HEK293 (cell line): ENCODE measurements around the gene SLC22A12.
A peak's percentile ranks its signal among the peaks of the same experiment; 100 is the strongest.

Source experiments
- GFI1B ChIP-seq: fragments of 450-650 bp; formaldehyde crosslinking; IDR thresholded peaks from 2 replicates; pipeline ENCODE4 v1.5.1; 2016; ENCODE audit warnings: missing biosample characterization, missing genetic modification characterization
- KLF1 ChIP-seq: fragments of 450-650 bp; formaldehyde crosslinking; IDR thresholded peaks from 2 replicates; pipeline ENCODE4 v1.5.1; 2016; ENCODE audit warnings: missing biosample characterization, missing genetic modification characterization
- MYNN ChIP-seq: fragments of 450-650 bp; formaldehyde crosslinking; IDR thresholded peaks from 2 replicates; pipeline ENCODE4 v1.5.1; 2016; ENCODE audit warnings: missing biosample characterization, missing genetic modification characterization, borderline replicate concordance
- PRDM10 ChIP-seq: fragments of 450-650 bp; formaldehyde crosslinking; IDR thresholded peaks from 2 replicates; pipeline ENCODE4 v1.5.1; 2016; ENCODE audit warnings: missing biosample characterization, missing genetic modification characterization
- SCRT2 ChIP-seq: fragments of 450-650 bp; formaldehyde crosslinking; IDR thresholded peaks from 2 replicates; pipeline ENCODE4 v1.5.1; 2016; ENCODE audit warnings: missing biosample characterization, missing genetic modification characterization
- SETDB1 ChIP-seq: IDR thresholded peaks from one replicate; pipeline ENCODE4 v1.6.1; 2017; ENCODE audit warnings: mild to moderate bottlenecking, low read length, moderate library complexity, mixed read lengths; ENCODE audit not compliant: insufficient read length
- SP3 ChIP-seq: fragments of 450-650 bp; formaldehyde crosslinking; IDR thresholded peaks from 2 replicates; pipeline ENCODE4 v1.5.1; 2016; ENCODE audit warnings: missing biosample characterization, missing genetic modification characterization
- ZBTB10 ChIP-seq: fragments of 450-650 bp; formaldehyde crosslinking; IDR thresholded peaks from 2 replicates; pipeline ENCODE4 v1.5.1; 2016; ENCODE audit warnings: missing biosample characterization, missing genetic modification characterization
- ZBTB20 ChIP-seq: fragments of 450-650 bp; formaldehyde crosslinking; IDR thresholded peaks from 2 replicates; pipeline ENCODE4 v1.5.1; 2016; ENCODE audit warnings: missing biosample characterization, missing genetic modification characterization
- ZBTB8A ChIP-seq: fragments of 450-650 bp; formaldehyde crosslinking; IDR thresholded peaks from 2 replicates; pipeline ENCODE4 v1.5.1; 2016; ENCODE audit warnings: missing biosample characterization, missing genetic modification characterization
- ZFHX2 ChIP-seq: fragments of 450-650 bp; formaldehyde crosslinking; conservative IDR thresholded peaks from 2 replicates; pipeline ENCODE4 v1.5.1; 2016; ENCODE audit warnings: missing biosample characterization, missing genetic modification characterization
- ZNF18 ChIP-seq: fragments of 450-650 bp; formaldehyde crosslinking; IDR thresholded peaks from 2 replicates; pipeline ENCODE4 v1.5.1; 2016; ENCODE audit warnings: missing biosample characterization, missing genetic modification characterization
- ZNF19 ChIP-seq: fragments of 450-650 bp; formaldehyde crosslinking; IDR thresholded peaks from 2 replicates; pipeline ENCODE4; 2016; ENCODE audit warnings: missing biosample characterization, missing genetic modification characterization, low read depth
- ZNF202 ChIP-seq: fragments of 450-650 bp; formaldehyde crosslinking; IDR thresholded peaks from 2 replicates; pipeline ENCODE4 v1.5.1; 2016; ENCODE audit warnings: missing biosample characterization, missing genetic modification characterization, borderline replicate concordance
- ZNF211 ChIP-seq: fragments of 450-650 bp; formaldehyde crosslinking; IDR thresholded peaks from 2 replicates; pipeline ENCODE4 v1.5.1; 2016; ENCODE audit warnings: low read depth, missing biosample characterization, missing genetic modification characterization
- ZNF350 ChIP-seq: fragments of 450-650 bp; formaldehyde crosslinking; IDR thresholded peaks from 2 replicates; pipeline ENCODE4 v1.5.0; 2017; ENCODE audit warnings: missing biosample characterization, mild to moderate bottlenecking, missing genetic modification characterization
- ZNF423 ChIP-seq: fragments of 450-650 bp; formaldehyde crosslinking; IDR thresholded peaks from 2 replicates; pipeline ENCODE4 v1.5.1; 2016; ENCODE audit warnings: missing biosample characterization, missing genetic modification characterization
- ZNF48 ChIP-seq: fragments of 450-650 bp; formaldehyde crosslinking; IDR thresholded peaks from 2 replicates; pipeline ENCODE4 v1.5.1; 2016; ENCODE audit warnings: missing biosample characterization, missing genetic modification characterization
- ZNF514 ChIP-seq: fragments of 450-650 bp; formaldehyde crosslinking; IDR thresholded peaks from 2 replicates; pipeline ENCODE4 v1.5.1; 2016; ENCODE audit warnings: missing biosample characterization, missing genetic modification characterization
- ZNF585B ChIP-seq: fragments of 450-650 bp; formaldehyde crosslinking; IDR thresholded peaks from 2 replicates; pipeline ENCODE4 v1.5.1; 2016; ENCODE audit warnings: missing biosample characterization, missing genetic modification characterization
- TF ChIP-seq, protein P1 (sequence below): fragments of 450-650 bp; formaldehyde crosslinking; conservative IDR thresholded peaks from 2 replicates; pipeline ENCODE4 v1.5.1; 2016; ENCODE audit warnings: low read depth, missing biosample characterization, missing genetic modification characterization
- TF ChIP-seq, protein P2 (sequence below): fragments of 450-650 bp; IDR thresholded peaks from 2 replicates; pipeline ENCODE4 v1.5.1; 2018; ENCODE audit warnings: missing biosample characterization, mild to moderate bottlenecking, missing genetic modification characterization
- TF ChIP-seq, protein P3 (sequence below): sonication (generic); formaldehyde crosslinking; IDR thresholded peaks from 2 replicates; pipeline ENCODE4 v1.8.1; 2022; ENCODE audit warnings: mild to moderate bottlenecking, moderate library complexity, missing genetic modification reagents

Gene SLC22A12

DNA sequence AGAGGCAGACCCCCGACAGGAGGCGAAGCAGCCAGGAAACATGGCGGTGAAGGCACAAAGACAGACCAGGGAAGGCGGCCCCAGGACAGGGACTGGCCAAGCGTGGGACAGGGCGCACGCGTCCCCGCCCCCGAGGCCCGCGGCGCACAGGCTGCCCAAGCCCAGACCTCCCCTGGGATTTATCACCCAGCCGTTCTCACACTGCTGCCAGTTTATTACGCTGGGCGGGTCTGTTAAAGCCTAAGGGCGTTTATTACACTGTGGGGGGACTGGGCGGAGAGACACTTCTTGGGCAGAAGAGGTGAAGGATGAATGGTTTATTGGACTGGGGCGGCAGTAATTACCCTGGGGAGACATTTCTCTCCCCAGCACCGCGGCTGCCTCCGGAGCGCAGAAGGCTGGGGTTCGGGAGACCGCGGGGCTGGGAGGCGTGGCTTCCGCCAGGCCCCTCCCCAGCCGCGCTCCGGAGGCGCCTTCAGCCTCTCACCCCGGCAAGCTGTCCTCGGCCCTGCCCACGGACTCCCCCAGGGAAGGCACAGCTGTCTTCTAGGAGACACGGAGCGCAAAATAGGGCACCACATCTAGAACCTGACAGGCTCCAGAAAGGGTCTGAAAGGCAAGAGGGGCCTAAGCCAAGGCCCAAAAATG lies 47.1 kb downstream of the SLC22A12 start (continued):
- TF ChIP-seq, protein P1, sequence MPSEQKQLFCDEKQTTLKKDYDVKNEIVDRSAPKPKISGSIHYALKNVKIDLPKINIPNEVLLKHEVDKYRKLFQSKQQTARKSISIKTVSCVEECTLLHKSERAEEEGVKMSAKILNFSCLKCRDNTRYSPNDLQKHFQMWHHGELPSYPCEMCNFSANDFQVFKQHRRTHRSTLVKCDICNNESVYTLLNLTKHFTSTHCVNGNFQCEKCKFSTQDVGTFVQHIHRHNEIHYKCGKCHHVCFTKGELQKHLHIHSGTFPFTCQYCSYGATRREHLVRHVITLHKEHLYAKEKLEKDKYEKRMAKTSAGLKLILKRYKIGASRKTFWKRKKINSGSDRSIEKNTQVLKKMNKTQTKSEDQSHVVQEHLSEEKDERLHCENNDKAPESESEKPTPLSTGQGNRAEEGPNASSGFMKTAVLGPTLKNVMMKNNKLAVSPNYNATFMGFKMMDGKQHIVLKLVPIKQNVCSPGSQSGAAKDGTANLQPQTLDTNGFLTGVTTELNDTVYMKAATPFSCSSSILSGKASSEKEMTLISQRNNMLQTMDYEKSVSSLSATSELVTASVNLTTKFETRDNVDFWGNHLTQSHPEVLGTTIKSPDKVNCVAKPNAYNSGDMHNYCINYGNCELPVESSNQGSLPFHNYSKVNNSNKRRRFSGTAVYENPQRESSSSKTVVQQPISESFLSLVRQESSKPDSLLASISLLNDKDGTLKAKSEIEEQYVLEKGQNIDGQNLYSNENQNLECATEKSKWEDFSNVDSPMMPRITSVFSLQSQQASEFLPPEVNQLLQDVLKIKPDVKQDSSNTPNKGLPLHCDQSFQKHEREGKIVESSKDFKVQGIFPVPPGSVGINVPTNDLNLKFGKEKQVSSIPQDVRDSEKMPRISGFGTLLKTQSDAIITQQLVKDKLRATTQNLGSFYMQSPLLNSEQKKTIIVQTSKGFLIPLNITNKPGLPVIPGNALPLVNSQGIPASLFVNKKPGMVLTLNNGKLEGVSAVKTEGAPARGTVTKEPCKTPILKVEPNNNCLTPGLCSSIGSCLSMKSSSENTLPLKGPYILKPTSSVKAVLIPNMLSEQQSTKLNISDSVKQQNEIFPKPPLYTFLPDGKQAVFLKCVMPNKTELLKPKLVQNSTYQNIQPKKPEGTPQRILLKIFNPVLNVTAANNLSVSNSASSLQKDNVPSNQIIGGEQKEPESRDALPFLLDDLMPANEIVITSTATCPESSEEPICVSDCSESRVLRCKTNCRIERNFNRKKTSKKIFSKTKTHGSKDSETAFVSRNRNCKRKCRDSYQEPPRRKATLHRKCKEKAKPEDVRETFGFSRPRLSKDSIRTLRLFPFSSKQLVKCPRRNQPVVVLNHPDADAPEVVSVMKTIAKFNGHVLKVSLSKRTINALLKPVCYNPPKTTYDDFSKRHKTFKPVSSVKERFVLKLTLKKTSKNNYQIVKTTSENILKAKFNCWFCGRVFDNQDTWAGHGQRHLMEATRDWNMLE (tag by site-specific recombination) = no peak
- peak; percentile 92 for TF ChIP-seq ZNF423 (tag by site-specific recombination)
- no peak for TF ChIP-seq ZNF585B (tag by site-specific recombination)
- TF ChIP-seq ZFHX2 (tag by site-specific recombination) = peak; percentile 67
- no peak for TF ChIP-seq ZNF202 (tag by site-specific recombination)
- no peak for TF ChIP-seq GFI1B (tag by site-specific recombination)
- no peak for TF ChIP-seq ZBTB10 (tag by site-specific recombination)
- no peak for TF ChIP-seq ZBTB20 (tag by site-specific recombination)
- peak; percentile 9; the same call in 1 of the 2 replicates for TF ChIP-seq ZBTB8A (tag by site-specific recombination)
- no peak for TF ChIP-seq ZNF211 (tag by site-specific recombination)
- TF ChIP-seq ZNF48 = no peak
- no peak for TF ChIP-seq ZNF350 (tag by site-specific recombination)
- TF ChIP-seq KLF1 (tag by site-specific recombination) = peak; percentile 80
- TF ChIP-seq SETDB1 = no peak
- TF ChIP-seq MYNN (tag by site-specific recombination) = no peak
- TF ChIP-seq SP3 = no peak
- TF ChIP-seq, protein P2, sequence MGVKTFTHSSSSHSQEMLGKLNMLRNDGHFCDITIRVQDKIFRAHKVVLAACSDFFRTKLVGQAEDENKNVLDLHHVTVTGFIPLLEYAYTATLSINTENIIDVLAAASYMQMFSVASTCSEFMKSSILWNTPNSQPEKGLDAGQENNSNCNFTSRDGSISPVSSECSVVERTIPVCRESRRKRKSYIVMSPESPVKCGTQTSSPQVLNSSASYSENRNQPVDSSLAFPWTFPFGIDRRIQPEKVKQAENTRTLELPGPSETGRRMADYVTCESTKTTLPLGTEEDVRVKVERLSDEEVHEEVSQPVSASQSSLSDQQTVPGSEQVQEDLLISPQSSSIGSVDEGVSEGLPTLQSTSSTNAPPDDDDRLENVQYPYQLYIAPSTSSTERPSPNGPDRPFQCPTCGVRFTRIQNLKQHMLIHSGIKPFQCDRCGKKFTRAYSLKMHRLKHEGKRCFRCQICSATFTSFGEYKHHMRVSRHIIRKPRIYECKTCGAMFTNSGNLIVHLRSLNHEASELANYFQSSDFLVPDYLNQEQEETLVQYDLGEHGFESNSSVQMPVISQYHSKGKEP = no peak
- TF ChIP-seq, protein P3, sequence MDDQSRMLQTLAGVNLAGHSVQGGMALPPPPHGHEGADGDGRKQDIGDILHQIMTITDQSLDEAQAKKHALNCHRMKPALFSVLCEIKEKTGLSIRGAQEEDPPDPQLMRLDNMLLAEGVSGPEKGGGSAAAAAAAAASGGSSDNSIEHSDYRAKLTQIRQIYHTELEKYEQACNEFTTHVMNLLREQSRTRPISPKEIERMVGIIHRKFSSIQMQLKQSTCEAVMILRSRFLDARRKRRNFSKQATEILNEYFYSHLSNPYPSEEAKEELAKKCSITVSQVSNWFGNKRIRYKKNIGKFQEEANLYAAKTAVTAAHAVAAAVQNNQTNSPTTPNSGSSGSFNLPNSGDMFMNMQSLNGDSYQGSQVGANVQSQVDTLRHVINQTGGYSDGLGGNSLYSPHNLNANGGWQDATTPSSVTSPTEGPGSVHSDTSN (CRISPR knock-in tag) = no peak
- no peak for TF ChIP-seq ZNF18
- TF ChIP-seq SCRT2 (tag by site-specific recombination) = no peak
- no peak for TF ChIP-seq ZNF514 (tag by site-specific recombination)
- TF ChIP-seq ZNF19 = no peak
- no peak for TF ChIP-seq PRDM10 (tag by site-specific recombination)
